Fibroblast of skin of right biceps (primary cell): ENCODE measurements around the gene TEAD1.
"Not testable (repeated sequence)": the region's sequence is repeated elsewhere in the genome, so short reads cannot be mapped to it uniquely, and the experiment has no call there.

Source experiments
- DNase-seq: peaks from one replicate; pipeline ENCODE4 v3.0.0-alpha.2; 2013

Gene TEAD1

DNA sequence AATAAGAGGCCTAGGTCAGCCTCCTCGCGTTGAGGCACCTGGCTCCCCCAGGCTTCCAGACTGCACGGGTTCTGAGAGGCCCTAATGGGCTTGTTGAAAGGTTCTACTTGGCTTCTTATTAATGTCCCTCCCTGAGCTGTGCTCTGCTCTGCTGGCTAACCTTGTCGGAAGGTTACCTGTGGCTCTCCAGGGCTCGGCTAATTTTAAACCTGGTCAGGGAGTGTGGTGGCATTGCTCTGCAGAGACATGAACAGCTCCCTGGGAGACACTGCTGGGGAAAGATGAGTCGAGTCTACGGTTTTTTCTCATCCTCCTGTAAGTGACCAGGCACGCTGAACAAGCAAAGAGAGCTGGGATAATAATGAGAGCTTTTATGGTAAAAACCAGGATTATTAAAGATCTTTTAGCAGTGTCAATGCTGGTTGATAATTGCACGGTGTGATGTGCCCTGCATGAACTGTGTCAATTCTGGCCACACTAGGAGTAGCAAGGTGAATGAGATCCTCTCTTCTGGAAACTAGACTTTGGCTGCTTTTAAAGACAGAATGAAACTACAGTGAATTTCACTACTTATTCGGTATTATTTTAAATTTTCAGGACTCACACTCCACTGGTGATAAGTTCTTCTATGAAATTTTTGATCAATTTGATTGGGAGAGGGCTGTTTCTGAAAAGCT, 70.7 kb downstream of the TEAD1 start:
- peak; percentile 32 for DNase-seq

DNA sequence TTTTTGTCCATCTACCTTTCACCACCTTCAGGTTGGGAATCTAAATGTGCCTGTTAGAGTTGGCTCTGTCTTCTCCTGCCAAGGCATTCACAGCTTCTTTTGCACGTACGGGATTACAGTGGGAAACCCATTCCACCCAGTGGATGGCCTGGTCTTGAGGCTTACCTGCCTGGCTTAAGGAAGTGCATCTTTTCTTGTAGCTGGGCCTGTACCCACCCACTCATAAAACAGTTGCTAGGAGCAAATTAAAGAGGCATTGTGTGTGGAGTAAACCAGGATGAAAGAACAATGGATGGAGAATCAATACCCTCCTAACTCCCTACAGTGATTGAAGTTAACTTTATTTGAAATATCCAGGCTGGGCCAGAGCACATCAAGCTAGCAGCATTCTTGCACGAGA, 71.6 kb downstream of the TEAD1 start:
- DNase-seq: no peak

DNA sequence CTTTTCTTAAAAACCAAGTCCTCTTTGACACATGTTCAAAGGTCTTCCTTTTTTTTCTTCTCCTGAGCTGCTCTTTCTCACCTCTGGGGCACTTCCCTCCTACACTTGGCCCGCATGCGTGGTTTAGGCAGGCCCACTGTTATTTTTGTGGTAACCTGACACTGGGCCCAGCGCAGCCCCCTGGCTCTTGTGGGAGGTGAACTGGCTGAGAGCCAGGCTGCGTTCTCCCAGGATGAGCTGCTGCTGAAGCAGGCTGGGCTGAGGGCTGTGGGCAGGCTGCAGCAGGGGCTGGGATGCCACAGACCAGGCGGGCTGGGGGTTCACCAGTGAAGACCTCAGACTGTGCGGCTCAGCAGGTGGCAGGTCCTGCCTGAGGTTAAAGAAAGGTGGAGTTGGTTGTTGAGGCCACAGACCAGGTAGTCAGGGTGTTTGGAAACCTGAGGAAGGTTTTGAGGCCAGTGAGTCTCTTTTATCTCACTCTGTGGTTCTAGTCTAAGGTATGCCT, 72.4 kb downstream of the TEAD1 start:
- DNase-seq: peak; percentile 88

DNA sequence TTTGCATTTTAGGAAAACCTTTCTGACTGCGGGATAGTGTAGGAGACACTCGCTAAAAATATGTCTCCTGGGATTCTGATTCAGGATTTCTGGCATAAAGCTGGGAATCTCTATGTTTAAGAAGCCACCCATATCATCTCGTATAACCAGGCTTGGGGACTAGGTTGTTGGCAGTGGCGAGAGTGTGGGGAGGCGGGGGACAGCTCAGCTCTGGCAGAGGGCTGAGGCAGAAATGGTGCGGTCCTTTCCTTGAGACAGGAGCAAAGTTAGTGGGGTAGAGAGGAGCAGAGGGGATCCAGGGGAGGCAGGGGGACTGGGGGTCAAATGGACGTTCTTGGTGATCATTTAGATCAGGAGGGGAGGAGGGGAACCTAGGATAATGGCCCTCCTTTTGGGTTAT, 74.3 kb downstream of the TEAD1 start:
- DNase-seq: no peak

DNA sequence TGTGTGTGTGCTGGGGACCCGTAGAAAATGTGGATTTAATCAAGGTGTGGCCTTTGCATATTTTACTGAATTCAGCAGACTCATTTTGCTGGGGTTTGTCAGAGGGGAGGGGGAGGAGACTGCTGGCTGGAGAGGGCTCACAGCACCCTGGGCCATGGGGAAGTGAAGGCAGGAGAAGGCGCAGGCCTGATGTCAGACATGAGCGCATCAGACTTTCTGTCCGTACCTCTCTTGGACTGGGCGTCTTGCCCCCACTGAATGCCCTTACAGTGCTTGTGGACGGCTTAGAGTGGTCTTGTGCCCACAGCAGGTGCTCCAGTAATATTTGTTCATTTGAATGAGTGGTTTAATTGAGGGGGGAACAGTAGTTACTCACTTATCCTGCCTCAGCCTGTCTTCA, 75.2 kb downstream of the TEAD1 start:
- no peak for DNase-seq

DNA sequence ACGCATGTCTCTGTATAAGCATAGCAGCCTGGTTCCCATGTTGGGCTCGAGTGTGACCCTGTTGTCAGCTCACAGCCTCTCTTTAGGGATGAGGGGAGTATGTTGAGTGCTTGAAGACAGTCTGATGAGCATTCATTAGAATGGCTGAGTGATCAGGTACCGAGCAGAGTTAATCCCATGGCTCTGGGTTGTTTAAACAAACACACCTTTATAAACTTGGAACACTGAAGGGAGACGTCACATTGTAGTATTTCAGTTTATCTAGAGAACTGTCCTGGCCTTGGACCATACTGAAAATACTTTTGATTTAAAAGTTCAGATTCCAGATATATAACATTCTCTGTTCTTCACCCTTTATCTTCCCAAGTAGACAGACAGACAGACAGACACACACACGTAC, 76.0 kb downstream of the TEAD1 start:
- DNase-seq: no peak

DNA sequence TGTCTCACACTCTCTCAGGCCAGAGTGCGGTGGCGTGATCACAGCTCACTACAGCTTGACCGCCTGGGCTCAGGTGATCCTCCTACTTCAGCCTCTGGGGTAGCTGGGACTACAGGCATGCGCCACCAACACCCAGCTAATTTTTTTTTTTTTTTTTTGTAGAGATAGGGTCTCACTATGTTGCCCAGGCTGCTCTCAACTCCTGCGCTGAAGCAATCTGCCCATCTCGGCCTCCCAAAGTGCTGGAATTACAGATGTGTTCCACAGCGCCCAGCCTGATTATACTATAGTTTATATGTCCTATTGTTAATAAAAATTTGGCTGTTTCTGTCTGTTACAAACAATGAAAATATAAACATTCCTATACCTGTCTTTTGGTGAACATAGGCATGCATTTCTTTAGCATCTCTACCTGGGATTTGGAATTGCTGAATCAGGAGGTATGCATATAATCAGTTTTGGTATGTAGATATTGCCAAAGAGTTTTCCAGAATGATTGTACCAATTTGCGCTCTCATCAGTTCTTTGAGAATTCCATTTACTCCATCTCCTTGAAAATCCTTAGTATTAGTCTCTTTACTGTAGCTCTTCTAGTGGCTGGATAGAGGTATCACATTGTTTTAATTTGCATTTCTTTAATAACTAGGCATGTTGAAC, 78.8 kb downstream of the TEAD1 start:
- no peak for DNase-seq

DNA sequence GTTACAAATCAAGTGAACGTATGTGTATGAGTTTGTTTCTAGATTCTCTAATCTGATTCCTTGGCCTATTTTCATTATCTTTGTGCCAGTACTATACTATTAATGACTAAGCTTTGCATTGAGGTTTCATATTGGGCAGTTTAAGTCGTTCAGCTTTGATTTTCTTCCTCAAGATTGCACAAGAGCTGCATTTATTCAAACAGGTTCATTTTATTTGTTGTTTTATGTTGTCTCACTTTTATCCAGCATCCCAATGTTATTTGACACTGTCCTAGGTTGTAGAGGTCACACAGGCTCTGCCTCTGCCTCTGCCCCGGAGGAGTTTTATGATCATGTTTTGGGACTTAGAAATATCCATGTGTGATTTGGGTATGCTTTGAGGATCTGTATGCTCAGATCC, 79.8 kb downstream of the TEAD1 start:
- DNase-seq: no peak

DNA sequence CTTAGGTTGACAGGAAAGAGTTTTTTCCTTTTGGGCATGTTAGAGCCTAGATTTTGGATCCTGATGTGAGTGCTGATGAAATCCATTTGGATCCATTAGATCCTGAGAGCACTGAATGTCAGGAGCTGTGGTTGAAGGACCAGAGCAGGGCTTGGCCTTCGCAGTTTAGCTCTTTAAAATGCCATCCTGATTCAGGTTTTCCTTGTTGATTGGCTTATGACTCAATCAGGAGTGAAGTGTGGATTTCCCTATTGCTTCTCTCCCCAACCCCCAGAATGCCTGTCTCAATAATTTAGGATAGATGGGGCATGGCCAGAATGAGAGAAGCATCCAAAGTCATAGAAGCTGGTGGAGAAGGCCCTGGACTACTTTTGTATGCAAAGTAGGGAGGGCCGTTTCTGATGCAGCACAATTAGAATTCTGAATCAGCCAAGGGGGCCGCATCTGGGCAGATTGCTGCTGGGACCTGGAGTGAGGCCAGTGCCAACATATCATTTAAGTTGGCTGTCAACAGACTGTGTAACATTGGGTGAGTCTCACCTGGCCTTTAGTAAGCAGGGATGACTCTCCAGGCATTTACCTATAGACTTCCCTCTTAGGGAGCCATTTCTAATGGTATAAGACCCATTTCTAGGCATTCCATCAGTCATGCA, 80.5 kb downstream of the TEAD1 start:
- no peak for DNase-seq

DNA sequence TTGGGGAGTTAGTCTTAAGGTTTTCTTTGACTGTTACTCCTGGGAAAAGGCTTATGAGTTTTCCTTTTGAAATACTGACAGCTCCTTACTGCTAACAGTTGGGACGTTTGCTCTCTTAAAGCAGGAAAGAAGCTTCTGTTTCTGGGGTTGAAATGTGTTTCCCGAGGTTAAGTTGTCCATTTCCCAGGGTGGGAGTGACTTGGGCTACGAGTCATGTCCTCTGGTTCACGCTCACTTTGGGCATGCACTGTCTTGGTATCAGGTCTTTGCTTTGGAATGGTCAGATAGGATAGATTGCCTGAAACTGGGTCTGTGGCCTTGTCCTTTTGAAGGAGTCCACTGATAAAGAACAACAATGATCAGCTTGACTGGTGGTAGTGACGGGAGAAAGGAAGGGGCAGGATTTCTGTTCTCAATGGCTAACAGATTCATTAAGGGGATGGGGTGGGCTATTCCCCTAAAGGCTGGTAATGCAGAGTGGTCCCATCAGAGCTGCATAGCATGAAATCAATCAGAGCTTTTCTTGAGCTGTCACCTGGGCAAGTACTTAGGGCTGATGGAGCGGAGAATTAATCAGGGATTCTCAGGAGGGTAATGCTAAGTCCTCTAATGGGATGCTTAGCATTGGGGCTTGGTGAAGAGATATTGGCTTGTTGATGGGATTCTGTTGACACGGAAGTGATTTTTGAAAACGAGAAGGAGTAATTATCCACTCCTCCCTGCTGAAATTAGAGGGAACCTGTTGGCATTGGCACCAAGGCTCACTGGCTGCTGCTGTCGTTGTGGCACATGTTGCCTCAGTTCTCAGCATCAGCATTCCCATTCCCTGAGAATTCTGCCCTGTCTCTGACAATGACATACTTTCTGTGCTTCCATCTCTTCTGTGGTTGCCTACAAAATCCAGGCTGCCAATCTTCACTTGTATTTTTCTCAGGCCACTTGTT, 81.6 kb downstream of the TEAD1 start:
- no peak for DNase-seq

DNA sequence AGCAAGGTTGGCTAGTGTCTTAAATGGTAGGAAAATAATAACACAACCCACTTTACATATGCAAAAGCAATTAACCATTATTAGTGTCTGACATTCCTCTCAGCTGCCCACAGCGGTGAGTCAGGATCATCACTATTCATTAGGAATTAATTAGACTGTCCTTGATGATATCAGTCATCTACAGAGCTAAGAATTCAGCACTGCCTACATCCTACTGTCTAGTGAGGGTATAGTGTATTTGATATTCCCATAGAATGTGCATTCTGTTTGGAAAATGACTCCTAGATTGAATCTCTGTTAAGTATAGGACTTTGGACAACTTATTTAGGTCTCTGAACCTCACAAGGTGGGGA, 82.2 kb downstream of the TEAD1 start:
- DNase-seq: no peak

DNA sequence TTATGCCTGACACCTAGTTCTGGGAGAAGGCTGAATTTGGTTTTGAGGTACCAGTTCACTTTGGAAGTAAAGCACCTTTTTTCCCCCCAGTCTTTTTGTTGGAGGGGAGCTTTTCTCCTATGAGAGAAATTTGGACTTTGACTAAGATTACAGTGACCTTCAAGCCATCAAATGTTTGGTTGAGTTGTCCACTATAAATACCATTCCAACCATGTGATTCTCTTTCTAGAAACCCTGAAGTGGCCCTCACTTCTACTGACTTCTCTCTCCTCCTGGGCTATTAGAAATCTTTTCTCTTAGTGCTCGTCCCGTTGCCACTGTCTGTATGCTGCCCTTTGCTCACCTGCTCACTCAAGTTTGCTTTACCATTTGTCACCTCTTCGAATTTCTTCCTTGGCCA, 82.6 kb downstream of the TEAD1 start:
- no peak for DNase-seq

DNA sequence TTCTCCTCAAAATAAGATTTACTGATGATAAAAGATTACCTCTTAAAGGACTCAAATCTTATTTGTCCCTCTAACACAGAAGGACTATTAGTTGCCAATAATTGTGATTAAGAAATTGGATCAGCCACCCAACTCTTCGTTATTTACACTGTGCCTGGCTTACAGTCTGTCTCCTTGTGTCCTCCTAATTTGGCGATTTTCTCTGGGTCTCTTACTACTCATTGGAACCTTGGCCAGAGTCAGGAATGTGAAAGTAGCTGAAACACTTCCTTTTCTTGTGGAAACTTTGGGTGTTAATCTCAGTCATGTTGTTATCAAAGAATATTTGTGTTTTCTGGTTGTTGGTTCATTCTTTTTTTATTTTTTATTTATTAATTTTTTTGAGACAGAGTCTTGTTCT, 83.2 kb downstream of the TEAD1 start:
- DNase-seq: no peak

DNA sequence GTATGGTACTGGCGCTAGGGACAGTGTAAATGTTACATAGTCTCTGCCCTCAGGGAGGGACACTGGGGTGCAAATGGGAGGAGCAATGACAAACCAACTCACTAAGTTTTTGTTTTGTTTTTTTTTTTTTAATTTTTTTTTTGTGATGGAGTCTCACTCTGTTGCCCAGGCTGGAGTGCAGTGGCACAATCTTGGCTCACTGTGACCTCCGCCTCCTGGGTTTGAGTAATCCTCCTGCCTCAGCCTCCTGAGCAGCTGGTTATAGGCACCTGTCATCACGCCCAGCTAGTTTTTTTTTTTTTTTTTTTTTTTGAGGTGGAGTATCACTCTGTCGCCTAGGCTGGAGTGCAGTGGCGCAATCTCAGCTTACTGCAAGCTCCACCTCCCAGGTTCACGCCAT, 83.9 kb downstream of the TEAD1 start:
- not testable (repeated sequence) for DNase-seq

DNA sequence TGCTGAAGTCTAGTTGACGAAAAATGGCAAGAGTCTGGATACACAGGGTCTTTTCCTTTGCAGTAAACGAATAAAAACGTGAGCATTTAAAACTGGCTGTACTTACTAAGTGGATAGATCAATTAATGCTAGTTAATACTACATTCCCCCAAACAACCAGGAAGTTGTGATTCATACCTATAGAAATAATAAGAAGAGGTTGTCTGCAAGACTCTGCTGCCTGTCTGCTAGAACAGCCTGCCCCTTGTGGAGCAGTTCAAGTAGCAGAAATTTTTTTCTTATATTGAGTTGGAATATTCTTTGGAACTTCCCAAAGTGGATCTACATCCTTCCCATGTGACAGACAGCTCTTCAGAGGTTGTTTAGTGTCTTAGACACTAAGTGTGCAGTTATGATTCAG, 86.8 kb downstream of the TEAD1 start:
- DNase-seq: peak; percentile 62

DNA sequence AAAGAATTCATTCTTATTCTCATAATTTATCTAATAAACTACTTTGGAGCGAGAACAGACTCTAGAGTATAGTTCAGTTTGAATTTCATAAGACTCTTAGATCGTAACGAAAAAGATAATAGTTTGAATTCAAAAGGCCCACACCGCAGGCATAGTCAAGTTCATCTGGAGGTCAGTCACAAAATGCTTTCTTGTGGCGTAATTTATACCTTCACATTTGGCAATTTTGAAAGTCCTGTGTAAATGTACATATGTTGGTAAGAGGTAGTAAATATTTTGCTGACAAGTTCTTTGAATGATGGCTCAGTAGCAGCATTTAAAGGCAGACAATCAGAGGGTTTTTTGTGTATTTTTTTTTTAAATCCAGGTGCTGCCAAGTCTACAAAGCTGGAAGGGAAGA, 88.1 kb downstream of the TEAD1 start:
- DNase-seq: no peak

DNA sequence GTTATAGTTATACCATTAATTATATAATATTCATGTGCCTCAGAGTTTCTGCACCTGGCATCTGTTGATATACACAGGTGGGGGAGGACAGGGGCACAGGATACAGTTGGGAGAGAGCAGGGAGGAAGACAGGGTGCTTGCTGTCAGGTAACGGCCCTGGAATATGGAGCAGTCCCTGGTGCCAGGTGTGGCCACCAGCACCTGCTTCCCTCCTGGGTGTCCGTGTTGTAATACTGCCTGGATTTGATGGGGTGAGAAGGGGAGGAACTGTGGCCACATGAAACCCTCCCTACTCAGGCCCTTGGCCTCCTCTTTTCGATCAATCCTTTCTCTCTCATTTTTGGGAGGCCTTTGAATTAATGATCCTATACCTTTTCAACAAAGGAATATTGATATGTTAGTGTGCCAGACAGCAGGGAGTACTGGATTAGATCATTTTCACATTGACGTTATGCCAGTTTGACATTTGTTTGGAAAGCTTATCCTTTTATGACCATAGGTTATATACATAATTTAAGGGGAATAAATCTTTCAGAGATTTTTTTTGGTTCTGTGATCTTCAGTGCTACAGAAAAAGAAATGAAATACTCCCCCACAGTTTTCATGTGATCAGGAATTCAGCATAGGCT, 88.6 kb downstream of the TEAD1 start:
- DNase-seq: no peak

DNA sequence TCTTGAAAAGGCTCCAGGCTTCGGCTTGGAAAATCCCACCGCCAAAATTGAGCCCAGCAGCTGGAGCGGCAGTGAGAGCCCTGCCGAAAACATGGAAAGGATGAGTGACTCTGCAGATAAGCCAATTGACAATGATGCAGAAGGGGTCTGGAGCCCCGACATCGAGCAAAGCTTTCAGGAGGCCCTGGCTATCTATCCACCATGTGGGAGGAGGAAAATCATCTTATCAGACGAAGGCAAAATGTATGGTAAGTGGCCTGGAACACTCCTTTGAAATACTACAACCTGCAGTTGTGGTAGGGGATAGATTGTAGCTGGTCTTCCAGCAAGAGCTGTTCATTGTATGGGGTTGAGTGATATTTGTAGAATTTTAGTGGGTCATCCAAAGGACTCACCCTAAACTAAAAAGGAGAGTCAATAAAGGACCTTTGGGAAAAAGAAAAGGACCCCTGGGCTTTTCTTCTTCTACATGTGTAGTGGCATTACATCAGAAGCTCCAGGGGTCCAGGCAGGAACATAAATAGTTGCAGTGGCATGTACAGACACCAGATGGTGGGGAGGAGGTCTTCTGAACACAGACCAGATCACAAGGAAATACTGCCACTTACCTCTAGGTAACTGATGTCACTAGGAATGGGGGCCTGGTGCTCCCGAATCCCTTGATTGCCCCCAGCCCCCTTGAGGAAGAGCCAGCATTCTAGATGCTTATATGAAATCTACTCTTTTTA, 90.1 kb downstream of the TEAD1 start:
- DNase-seq: no peak

DNA sequence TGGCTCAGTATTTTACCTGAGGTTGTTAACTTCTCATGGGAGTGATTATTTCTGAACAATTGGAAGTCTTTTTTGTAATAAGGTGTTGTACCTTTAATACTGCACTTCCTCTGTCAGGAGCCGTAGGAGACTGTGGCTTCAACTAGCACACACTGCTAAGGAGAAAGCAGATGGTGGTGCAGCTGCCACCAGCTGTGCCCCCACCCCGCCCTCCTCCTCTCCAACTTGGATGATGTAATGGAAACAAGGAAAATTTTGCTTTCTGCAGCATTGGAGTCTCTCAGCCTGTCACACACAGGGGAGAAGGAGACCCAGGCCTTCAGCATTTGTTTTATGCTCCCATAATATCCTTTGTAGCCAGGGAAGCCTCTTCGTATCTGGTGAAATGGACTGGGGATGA, 91.2 kb downstream of the TEAD1 start:
- DNase-seq: no peak

DNA sequence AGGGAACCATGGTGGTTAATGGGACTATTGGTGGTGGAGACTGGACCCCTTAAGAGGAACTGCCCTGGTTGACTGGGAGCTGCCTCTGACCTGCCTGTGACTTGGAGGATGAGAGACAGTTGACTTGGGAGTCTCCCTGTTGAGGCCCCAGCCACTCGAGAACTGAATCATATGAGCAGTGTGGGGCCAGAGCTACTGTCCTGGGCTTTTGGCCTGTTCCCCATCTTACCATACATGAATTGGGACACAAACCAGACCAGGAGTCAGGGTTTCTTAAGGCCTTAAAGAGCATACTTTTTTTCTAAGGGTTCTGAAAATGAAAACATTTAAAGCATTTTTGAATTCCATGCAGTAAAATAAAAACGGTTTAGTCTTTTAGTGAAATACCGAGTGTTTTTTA, 92.8 kb downstream of the TEAD1 start:
- DNase-seq: no peak

DNA sequence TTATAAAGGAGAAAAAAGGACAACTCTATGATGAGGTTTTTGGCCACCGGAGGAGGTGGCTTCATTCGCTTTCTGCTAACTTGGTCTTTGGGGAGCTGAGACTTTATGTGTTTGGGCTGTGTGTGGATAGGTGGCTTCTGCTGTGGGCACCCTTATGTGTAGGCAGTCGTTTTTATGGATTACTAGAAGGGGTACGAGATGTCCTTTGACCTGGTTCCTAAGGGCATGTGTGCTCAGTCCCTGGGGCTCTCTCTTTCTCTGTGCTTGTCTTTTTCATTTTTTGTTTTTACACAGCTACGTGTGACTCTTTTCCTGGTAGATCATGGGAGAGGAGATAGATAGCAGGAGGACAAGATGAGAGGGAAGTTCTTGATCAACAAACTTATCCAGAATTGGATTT, 93.4 kb downstream of the TEAD1 start:
- DNase-seq: no peak
